Activated CD8-positive, alpha-beta memory T cell treated with anti-CD3 and anti-CD28 coated beads, Interleukin-2, amount 50 U/mL, for 4 hours (primary cell): ENCODE measurements around the gene CDH7.

Experiments
- DNase-seq: peaks from one replicate; pipeline ENCODE4 v3.0.0-alpha.2; 2020

Gene CDH7

DNA sequence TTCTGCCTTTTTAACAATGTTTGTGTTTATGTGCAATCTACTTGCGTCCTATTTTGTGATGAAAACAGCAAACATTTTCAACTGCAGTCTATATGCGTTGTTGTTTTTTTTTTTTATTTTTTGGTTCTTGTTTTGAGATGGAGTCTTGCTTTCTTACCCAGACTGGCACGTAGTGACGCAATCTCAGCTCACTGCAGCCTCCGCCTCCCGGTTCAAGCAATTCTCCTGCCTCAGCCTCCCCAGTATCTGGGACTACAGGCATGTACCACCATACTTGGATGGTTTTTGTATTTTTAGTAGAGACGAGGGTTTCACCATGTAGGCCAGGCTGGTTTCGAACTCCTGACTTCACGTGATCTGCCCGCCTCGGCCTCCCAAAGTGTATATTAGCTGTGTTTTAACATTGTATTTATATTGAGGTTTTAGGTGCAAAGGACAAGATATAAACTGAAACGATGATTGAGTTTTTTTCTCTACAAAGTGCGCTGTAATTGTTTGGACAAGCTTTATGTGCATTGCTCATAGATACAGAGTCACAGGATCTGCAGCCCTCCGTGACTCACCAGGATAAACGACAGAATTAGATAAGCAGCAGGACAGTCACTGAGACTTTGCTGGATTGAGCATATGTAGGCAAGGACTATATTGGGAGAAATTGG, 17.4 kb downstream of the CDH7 start:
- no peak for DNase-seq

DNA sequence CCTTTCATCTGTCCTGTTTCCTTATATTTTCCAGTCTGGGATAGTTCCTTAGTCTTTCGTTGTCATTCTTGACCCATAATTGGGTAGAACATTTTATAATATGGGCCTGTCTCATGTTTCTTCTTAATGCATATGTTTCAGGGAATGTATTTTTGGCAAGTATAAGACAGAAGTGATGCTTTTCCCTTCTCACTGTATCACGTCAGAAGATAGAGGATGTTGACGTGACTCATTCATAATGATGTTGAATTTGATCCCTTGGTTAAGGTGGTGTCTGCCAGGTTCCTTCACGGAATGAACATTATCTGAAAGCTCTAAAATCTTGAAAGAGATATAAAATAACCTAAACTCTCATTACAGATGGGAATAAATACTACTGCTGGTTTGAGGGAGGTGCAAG, 18.8 kb downstream of the CDH7 start:
- no peak for DNase-seq

DNA sequence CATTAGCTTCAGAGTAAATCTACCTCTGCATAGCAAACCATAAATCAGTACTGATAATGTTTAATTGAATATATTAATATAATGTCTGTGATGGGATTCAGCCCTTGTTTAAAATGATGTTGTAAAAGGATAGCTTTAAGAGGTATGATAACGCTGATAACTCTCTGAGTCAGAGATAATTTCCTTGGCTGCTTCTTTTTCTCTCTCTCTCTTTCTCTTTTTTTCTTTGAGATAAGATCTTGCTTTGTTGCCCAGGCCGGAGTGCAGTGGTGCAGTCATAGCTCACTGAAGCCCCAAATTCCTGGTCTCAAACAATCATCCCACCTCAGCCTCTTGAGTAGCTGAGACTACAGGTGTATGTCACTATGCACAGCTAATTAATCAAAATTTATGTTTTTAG, 35.7 kb downstream of the CDH7 start:
- DNase-seq = no peak

DNA sequence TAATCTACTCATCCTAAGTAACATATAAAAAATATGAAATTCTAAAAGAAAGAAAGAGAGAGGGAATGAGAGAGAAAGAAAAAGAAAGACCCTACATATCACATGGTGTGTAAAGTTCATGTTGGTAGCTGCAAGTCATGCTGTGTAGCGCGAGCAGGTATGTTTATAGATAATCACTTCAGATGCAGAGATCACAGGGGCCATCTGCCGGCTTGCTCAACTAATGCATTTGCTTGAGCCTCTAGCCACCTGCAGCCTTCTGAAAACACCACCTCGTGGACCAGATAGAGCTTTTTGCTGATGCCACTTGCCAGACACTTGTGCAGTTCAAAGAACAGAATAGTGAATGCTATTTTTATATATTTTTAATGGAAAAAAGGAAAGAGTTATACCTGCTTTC, 37.6 kb downstream of the CDH7 start:
- DNase-seq = no peak

DNA sequence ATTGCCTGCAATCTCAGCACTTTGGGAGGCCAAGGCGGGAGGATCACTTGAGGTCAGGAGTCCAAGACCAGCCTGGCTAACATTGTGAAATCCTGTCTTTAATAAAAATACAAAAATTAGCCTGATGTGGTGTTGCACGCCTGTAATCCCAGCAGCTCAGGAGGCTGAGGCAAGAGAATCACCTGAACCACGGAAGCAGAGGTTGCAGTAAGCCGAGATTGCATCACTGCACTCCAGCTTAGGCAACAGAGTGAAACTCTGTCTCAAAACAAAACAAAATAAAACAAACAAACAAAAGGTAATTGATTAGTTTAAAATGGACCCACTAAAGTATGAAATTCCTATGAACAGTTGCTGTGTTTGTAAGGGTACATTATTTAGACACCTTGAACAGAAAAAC, 39.8 kb downstream of the CDH7 start:
- no peak for DNase-seq

DNA sequence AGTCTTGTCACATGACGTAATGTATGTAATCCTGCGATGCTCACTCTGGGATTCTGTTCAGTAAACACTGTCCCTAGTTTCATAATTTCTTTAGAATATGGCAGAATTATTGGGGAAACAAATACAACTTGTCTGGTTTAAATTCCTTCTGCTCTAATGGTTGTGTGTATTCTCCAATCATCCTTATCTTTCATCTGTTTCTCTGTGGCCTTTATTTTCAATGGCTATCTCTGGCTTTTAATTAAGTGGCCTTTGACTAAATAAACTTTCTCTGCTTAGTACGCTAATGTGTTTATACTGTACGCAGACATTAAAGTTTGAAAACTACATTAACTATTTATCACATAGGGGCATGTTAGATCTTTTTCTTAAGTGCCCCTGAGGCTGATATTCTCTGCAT, 40.9 kb downstream of the CDH7 start:
- DNase-seq = no peak

DNA sequence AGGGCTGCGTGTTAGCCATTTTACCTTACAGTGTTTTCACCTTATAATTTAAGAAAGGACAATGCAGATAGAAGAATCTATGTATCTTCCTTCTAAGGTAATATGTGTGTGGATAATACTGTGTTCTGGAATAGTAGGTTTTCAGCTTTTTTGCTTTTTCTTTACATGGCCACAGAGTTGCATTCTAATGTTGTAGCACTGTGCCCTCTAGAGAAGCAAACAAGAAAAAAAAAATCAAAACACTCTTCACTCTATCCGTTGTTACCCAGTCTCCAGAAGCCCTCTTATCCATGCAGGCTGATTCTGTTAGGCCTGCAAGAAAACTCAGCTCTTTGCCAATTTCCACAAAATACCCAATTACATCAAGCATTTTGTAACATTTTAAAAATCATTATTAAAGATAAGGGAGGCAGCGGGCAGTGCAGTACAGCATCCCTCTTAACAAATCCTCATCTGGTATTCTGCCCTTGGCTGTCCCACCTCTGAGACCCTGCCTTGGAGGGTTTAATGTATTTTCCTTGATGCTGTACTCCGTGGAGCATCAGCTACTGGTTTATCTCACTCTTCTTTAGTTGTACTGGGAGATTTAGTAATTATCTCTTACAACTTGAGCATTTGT, 41.8 kb downstream of the CDH7 start:
- DNase-seq = no peak

DNA sequence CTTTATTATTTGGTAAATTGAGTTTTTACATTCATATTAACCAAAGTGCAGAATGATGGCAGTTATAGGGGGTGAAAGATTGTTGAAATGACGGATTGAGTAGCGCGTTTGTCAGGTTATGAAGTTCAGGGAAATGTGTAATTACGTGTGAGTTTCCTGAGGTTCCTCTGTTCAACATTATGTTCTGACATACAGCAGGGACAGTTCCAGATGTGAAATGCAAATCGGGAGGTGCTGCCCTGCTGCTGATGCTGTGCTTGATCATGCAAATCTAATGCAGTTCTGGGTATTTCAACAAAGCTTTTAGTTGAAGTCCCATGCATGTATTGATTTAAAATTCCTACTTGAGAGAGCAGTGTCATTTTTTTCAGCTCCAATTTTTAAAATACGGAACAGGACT, 57.9 kb downstream of the CDH7 start:
- no peak for DNase-seq

DNA sequence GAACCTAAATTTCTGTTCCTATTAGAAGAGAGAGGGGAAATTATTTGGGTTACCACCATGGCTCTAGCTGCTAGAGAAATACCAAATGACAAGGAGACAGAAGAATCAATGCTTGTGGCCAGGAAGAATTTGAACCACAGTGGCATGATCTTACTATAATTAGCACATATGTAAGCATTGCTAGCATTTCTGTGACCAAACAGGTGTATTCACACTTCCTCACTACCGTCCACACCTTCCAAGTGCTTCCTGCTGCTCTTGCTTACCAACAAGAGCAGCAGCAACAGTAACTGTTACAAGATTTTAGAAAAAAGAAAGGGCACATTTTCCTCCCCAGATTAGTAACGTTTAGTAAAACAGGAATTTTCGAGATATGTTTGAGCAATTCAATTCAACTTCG, 60.5 kb downstream of the CDH7 start:
- DNase-seq = no peak

DNA sequence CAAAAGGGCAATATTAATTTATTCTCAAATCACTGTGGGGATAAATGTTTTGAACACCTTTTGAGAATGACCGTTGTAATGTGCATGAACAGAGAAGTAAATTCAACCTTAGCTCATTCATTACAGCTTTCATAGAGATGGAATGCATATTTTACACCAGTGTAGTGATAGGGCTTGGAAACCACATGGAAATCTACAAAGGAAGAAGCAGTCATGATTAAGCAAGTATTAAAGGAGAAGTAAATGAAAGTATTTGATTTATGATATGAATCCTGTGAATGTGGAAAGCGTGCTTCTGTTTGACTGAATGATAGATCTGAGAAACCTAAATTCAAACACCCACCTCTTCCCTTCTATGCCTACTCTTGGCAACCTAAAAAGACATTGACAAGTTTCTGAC, 64.7 kb downstream of the CDH7 start:
- no peak for DNase-seq

DNA sequence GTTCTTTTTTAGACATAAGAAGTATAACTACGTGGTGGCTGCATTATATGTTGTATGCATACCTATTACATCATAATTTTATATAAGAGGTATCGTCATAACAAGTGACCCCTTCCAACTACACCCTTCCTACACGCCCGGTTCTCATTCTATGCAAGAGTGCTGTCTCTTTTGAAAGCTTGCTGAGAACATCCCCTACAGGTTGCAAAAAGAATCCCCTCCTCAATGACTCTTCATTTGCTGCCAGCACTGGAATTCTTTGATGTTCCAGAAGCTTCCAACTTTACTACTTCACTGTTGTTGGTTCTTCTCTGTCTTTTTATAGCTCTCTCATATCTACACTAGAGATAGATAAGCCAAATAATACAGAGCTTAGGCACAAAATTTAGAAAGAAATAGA, 66.4 kb downstream of the CDH7 start:
- no peak for DNase-seq

DNA sequence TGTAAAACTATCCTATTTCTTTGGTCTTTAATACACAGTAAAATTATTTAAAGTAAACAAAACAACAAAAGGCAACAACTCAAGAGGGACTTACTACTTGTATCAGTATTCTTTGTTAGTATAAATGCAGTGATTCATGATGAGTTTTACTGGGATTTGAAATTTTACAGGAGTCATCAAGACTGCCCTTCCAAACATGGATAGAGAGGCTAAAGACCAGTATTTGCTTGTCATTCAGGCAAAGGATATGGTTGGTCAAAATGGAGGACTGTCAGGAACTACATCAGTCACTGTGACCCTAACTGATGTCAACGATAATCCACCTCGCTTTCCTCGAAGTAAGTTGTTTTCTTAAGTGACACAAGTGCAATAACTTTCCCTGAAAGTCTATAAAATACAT, 71.1 kb downstream of the CDH7 start:
- DNase-seq = no peak

DNA sequence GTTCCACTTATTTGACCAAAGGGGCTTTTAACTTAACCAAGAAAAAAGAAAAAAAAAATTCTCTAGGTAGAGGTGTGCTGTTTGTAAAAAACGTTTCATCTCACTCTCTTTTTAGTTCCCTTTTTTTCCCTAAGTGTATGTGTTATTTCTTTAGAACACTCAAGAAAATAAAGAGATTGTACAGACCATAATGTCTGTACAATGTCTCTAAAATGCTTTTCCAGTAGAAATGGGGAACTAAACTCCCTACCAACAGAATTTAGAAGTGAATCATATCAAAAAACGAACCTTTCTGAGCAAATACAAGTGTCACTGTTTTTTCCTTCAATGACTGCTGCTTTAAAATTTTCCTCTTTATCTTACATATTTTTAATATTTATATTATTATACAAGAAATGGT, 72.0 kb downstream of the CDH7 start:
- DNase-seq = no peak

DNA sequence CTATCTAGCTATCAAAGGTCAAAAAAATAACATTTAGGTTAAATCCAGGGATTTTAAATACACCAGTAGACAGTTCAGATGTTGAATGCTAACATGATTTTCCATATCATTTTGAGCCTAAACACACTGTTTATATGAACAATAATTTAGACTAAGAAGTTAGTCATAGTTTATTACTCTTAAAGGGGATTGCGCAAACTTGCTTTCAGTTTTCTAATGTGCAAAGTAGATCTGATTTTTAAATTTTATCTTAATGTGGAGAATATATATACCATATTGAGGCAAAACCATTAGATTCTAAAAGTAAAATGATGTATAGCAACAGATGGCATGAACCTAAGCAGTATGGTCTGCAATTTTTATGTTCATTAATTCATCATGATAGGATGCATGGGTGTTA, 76.6 kb downstream of the CDH7 start:
- DNase-seq = no peak

DNA sequence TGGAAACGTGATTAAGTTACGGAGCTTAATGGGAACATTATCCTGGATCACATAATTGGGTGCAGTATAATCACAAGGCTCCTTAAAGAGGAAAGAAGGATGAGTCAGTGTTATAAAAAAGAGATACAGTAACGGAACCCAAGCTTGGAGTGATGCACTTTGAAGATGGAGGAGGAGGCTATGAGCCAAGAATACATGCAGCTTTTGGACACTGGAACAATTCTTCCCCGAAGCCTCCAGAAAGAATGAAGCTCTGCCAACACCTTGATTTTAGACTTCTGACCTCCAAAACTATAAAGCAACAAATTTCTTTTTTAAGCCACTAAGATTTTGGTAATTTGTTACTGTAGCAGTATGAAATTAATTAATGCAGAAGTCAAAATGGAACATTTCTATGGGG, 85.1 kb downstream of the CDH7 start:
- DNase-seq = no peak

DNA sequence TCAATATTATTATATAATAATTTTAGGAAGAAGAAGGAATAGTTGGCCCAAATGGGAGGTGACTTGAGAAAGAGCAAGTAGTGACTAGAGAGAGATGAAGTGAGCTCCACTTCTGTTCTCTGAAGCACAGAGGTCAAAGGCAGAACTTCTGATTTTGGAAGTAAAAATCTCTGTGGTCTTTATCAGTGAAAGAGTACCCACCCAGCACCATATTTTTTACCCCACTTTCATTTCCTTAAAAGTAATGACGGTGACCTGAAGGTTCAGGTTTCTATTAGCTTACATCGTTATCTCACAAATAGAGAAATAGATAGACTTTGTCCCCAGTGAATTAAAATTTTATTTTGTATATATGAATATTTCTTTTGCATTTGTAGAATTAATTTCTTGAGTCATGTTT, 95.3 kb downstream of the CDH7 start:
- no peak for DNase-seq

DNA sequence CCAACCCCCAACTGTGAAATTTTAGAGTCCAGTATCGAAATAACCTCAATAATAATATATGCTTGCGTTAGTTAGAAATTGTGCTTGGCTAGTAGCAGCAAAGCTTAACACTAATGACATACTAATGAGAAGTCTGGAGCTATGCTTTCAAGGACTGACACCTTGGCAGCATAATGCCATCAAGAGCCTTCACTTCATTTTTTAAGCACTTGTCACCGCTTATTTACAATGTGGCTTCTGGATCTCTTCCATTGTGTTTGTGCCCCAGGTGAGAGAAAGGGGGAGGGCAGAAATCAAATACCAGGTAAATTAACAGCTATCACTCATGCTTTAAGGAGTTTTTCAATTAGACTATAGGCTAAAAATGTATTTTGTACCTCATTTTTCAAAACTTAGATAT, 101.5 kb downstream of the CDH7 start:
- no peak for DNase-seq

DNA sequence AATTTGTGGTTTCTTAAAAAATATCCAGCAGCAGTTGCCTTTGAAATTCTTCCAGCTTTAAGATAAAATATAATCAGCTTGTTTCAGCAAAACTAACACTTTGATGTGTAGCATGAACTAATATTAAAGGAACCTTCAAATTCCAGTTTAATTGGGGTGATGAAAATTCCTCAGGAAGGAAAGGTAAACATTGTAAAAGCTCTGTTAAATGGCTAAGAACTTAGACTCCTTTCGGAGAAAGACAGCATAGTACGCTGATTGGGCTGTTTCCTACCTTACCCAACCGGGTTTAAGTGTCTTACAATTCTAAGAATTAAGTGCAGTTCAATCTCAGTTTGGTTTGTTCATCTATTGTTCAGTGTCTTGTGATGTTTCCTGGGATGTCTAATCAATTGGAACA, 108.3 kb downstream of the CDH7 start:
- DNase-seq = no peak

DNA sequence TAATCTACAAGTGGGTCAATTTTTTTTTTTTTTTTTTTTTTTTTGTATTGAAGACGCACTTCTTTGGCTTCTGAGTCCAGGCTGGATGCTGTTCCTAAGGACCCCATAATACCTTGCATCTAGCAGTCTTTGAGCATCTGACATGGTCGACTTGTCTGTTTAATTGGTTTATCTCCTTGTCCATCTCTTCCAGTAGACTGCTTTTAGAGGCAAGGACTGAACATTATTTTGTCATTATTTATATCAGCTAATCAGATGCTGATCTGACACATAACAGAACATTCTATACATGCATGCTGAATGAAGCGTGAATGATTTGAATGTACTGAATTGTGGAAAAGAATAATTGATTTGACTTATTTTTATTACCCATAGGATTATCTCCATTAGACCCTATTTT, 118.7 kb downstream of the CDH7 start:
- DNase-seq = no peak

DNA sequence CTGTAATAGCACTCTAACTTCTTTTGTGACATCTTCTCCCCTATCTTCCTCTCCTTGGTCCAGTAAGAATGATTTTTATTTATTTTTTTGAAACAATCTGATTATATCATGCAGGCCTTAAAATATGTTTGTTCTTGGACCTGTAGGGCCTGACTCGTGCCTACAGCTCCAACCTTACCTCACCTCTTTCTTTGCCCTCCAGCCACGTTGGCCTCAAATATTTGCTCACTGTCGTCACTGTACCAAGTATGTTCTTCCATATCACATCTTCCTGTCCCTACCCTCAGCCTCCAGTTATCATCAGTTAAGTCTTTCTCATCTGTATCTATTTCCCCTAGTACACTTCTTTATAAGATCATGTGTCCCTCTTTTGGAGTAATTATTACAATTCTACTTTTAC, 125.5 kb downstream of the CDH7 start:
- no peak for DNase-seq

DNA sequence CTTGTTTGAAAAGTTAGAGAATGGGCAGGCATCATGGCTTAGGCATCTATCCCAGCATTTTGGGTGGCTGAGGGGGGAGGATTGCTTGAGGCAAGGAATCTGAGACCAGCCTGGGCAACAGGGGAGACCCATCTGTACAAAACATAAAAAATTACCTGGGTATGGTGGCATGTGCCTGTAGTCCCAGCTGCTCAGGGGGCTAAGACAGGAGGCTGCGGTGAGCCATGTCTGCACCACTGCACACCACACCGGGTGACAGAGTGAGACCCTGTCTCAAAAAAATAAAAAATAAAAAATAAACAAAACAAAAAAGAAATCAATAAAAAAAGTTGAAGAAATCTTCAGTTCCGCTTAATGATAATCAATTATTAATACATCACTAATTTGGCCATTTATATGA, 146.5 kb downstream of the CDH7 start:
- DNase-seq = no peak

DNA sequence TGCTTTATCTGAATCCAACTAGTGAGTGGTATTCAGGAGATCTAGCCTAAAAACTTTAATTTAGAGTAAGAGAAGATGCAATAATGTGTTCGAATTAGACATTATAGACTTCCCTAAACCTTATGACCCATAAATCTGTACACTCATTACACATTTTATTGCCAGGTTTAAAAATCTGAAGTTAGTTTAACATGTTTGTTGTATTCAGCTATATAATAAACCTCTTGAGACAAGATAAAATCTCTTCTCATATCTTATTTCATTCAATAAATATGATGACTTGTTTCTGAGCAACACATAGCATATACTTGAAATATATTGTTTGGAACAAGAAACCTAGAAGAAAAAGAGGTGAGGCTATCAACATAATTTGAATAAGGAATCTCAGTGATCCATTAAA, 150.7 kb downstream of the CDH7 start:
- DNase-seq = no peak

DNA sequence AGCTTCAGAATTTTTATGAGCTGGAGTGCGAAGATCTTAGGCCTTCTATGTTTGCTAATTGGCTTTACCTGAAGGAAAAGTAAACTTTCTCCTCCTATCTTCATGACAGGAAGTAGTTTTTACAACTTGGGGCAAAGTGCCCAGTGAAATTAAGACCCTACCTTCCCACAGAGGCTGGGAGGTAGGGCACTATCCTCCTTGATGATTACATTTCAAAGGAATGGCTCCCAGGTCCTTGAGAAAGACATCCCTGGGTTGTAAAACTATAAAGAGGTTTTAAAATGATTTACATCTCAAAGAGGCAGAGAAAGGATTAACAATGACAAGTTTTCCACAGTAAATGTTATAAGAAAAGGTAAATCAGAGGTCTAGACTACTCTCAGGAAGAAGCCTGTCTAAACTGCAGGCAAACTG, 155.8 kb downstream of the CDH7 start:
- DNase-seq = no peak

DNA sequence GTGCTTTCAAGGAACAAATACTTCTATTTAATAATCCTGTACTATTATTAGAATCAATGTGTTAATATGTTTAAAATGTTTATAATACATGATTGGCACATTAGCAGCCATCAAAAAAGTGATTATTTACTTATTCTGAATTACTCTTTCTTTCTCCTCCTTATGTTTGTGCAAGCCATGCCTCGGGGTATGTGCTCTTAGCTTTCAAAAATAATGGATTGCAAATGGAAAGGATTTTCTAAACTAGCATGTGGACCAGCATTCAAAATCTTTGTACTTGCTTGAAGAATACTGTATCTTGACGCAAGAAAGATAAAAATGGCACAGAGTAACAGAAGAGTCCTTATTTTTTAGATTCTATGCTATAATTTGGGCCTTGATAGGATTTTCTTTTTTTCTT, 156.5 kb downstream of the CDH7 start:
- DNase-seq = no peak

DNA sequence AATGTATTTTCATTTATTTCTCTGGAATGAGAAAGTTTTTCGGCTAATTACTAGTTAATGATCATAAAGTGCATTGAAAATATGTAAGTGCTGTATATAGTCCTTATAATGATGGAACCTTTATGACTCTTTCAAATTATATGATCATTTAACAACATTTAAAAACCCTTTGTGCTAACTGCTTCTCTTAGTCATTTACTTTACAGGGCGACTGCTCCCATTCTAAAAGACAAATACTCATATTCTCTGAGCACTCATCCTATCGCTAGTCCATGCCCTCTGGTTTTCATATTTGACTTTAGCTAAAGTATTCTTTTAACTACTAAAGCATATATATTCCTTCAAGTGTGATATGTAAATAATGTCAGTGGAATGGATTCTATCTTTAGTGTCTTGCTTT, 168.2 kb downstream of the CDH7 start:
- no peak for DNase-seq

DNA sequence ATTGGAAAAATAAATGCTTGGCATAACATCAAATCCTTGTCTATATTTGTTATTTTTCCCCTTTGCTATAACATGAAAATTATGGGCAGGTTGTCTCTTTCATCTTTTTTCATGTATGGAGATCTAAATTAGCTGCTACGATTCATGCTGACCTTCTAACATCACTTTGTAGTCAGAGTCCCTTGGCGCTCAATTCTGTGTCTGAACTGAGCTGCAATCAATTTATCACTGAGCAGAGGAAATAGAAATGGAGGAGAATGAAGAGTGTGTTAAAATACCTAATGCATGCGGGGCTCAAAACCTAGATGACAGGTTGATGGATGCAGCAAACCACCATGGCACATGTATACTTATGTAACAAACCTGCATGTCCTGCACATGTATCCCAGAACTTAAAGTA, 168.9 kb downstream of the CDH7 start:
- DNase-seq = no peak
